ENCODE measurements around the gene TARBP2.

TARBP2 gene

GRCh38 chr12:53523131-53523530, 22.0 kb downstream of the TARBP2 start:
- TF ChIP-seq RARB (CRISPR knock-in tag; IDR thresholded peaks at IDR 0.05) = no peak
- TF ChIP-seq ZFP3 (CRISPR knock-in tag; IDR thresholded peaks at IDR 0.05) = no peak
- TF ChIP-seq PPARA (CRISPR knock-in tag; IDR thresholded peaks at IDR 0.05; ENCODE audit: borderline replicate concordance) = no peak
- no peak for TF ChIP-seq ARNTL (CRISPR knock-in tag; IDR thresholded peaks at IDR 0.05; ENCODE audit: borderline replicate concordance, low read depth)
- no peak for TF ChIP-seq ZC3H10 (CRISPR knock-in tag; IDR thresholded peaks at IDR 0.05)
- no peak for TF ChIP-seq ZNF565 (CRISPR knock-in tag; conservative IDR thresholded peaks at IDR 0.05; ENCODE audit: low read depth)
- no peak for TF ChIP-seq GLIS3 (CRISPR knock-in tag; IDR thresholded peaks at IDR 0.05)
- no peak for TF ChIP-seq OSR1 (CRISPR knock-in tag; IDR thresholded peaks at IDR 0.05)
- no peak for TF ChIP-seq SNAI2 (CRISPR knock-in tag; IDR thresholded peaks at IDR 0.05)
- no peak for TF ChIP-seq TCF4 (CRISPR knock-in tag; IDR thresholded peaks at IDR 0.05; ENCODE audit: borderline replicate concordance)
- TF ChIP-seq ESRRG (CRISPR knock-in tag; IDR thresholded peaks at IDR 0.05) = no peak
- no peak for TF ChIP-seq CREB5 (CRISPR knock-in tag; IDR thresholded peaks at IDR 0.05; ENCODE audit: low read depth)
- no peak for TF ChIP-seq ZFP30 (CRISPR knock-in tag; IDR thresholded peaks at IDR 0.05)
- TF ChIP-seq PATZ1 (CRISPR knock-in tag; IDR thresholded peaks at IDR 0.05; ENCODE audit: borderline replicate concordance) = no peak
- TF ChIP-seq CSDC2 (CRISPR knock-in tag; IDR thresholded peaks at IDR 0.05) = no peak
- no peak for TF ChIP-seq POU6F1 (CRISPR knock-in tag; IDR thresholded peaks at IDR 0.05; ENCODE audit: borderline replicate concordance, low read depth)
- TF ChIP-seq BACH2 (CRISPR knock-in tag; IDR thresholded peaks at IDR 0.05; ENCODE audit: borderline replicate concordance) = no peak
- no peak for ATAC-seq

GRCh38 chr12:53524476-53524875, 23.4 kb downstream of the TARBP2 start:
- ATAC-seq = no peak
- TF ChIP-seq ESRRG (CRISPR knock-in tag; IDR thresholded peaks at IDR 0.05) (no peak), BACH2 (CRISPR knock-in tag; IDR thresholded peaks at IDR 0.05; ENCODE audit: borderline replicate concordance) (no peak), TSHZ2 (CRISPR knock-in tag; IDR thresholded peaks at IDR 0.05) (no peak), PATZ1 (CRISPR knock-in tag; IDR thresholded peaks at IDR 0.05; ENCODE audit: borderline replicate concordance) (no peak), ISL1 (CRISPR knock-in tag; IDR thresholded peaks at IDR 0.05) (no peak), ZNF8 (CRISPR knock-in tag; IDR thresholded peaks at IDR 0.05) (no peak), POU6F1 (CRISPR knock-in tag; IDR thresholded peaks at IDR 0.05; ENCODE audit: borderline replicate concordance, low read depth) (no peak), PPARA (CRISPR knock-in tag; IDR thresholded peaks at IDR 0.05; ENCODE audit: borderline replicate concordance) (no peak), TCF4 (CRISPR knock-in tag; IDR thresholded peaks at IDR 0.05; ENCODE audit: borderline replicate concordance) (no peak), ZNF70 (CRISPR knock-in tag; IDR thresholded peaks at IDR 0.05) (no peak), ZC3H10 (CRISPR knock-in tag; IDR thresholded peaks at IDR 0.05) (no peak), GLIS3 (CRISPR knock-in tag; IDR thresholded peaks at IDR 0.05) (no peak)

Measured in SK-N-SH treated with all-trans-retinoic acid at 6 μM for 48 hours (cell line).